Astrocyte of the hippocampus (primary cell): ENCODE measurements around the gene SPDYE2.
A peak's percentile ranks its signal among the peaks of the same experiment; 100 is the strongest.
"Not testable (repeated sequence)": the region's sequence is repeated elsewhere in the genome, so short reads cannot be mapped to it uniquely, and the experiment has no call there.

Experiments used
- DNase-seq: peaks from one replicate; pipeline ENCODE4 v3.0.0; 2011; ENCODE audit warnings: low read depth, low spot score

Gene SPDYE2

DNA sequence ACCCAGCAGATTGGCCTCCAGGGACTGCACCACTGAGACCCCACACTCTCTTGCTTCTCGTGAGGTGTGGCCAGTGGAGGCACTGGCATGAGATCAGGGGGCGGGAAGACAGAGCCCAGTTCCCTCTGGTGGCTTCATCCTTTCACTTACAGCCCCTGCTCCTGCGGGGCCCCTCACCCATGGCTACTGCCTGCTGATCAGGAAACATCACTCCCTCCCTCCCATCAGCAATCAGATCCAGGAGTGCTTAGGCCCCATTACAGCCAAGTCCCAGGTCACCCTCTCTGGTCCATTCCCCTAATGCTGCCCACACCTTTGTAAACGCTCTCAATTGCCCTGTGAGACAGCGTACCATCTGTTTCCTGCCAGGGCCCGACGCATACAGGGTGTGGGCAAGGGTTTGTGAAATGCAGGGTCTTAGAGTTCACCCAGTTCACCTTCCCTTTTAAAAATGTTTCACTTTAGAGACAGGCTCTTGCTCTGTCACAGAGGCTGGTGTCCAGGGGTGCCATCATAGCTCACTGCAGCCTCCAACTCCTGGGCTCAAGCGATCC is 15.9 kb upstream of the SPDYE2 start:
- DNase-seq: not testable (repeated sequence)

DNA sequence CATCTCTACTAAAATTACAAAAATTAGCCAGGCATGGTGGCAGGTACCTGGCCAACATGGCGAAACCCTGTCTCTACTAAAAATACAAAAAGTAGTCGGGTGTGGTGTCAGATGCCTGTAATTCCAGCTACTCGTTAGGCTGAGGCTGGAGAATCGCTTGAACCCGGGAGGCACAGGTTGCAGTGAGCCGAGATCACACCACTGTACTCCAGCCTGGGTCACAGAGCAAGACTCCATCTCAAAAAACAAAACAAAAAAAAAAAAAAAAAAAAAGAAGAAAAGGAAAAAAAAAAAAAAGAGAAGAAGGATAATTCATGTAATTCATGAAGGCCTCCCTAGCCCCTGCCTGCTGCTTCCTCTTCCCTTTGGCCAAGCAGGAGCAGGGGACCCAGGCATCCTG is 10.4 kb upstream of the SPDYE2 start:
- not testable (repeated sequence) for DNase-seq

DNA sequence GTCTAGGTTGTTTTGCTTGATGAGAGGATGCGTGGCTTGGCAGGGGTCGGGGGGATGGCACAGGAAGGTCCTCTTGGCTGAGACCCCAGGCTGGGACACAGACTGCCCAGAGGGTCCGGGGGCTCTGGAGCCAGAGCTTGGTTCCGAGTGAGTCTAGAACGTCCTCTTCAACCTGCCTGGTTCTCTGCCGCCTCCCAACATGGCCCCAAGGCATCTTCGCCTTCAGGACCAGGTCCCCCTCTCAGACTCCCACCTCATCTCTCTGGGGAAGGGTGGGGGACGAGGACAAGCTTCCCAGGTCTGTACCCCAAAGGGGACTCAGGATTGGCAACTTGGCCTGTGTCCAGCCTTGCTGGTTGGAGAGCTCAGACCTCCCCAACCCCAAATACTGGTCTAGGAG is 8.9 kb upstream of the SPDYE2 start:
- DNase-seq: not testable (repeated sequence)

DNA sequence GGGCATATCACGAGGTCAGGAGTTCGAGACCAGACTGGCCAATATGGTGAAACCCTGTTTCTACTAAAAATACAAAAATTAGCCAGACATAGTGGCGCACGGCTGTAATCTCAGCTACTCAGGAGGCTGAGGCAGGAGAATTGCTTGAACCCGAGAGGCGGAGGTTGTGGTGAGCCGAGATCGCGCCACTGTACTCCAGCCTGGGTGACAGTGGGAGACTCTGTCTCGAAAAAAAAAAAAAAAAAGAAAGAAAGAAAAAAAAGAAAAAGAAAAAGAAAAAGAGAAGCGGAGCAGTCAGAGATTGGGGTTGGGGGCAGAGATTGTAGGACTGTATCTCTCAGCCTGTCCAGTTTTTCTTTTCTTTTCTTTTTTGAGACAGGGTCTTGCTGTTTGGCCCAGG is 8.3 kb upstream of the SPDYE2 start:
- DNase-seq: not testable (repeated sequence)

DNA sequence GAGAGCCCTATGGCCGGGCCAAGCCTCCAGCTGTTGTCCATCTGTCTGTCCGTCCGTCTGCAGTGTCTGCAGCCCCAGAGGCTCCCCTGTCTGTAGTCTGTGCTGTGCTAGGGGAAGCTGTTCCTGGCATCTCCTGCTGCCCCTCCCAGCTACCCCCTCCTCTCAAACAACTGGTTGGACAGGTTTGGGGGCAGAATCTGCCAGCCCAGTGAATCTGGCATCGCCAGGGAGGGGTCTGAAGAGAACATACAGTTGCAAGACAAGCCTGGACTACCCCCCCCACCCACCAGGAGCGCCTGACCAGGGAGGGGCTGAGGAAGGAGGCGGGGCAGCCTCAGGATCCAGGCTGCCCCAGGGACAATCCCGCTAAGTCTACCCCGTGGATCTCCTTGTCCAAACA is 7.4 kb upstream of the SPDYE2 start, which contains the start of gene UPK3BL2:
Gene UPK3BL2 (minus strand): TSS at position 101 of the 400 bp plus-strand sequence. CDS start 60 bp downstream, at position 41.
- DNase-seq: not testable (repeated sequence)

DNA sequence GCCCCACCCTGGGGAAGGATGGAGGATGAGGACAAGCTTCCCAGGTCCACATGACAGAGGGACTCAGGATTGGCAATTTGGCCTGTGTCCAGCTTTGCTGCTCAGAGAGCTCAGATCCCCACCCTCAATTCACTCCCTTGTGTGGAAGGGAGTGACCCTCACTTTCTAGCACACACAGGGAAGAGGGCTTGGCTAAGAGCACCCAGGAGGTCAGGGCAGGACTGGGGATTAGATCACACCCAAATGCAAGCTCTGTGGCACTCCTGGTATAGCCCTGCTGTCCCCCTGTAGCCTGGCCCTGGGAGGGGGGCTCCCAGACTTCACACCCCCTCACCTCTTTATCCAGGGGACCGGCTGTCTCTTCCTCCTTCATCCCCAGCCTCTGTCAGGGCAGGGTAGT is 6.7 kb upstream of the SPDYE2 start:
- DNase-seq: not testable (repeated sequence)

DNA sequence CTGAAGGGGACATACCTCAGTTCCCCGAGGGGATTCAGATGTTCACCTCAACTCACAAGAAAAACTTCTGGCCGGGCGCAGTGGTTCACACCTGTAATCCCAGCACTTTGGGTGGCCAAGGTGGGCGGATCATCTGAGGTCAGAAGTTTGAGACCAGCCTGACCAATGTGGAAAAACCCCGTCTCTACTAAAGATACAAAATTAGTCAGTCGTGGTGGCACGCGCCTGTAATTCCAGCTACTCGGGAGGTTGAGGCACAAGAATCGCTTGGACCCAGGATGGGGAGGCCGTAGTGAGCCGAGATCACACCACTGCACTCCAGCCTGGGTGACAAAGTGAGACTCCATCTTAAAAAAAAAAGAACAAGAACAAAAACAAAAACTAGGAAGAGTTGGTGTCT is 5.7 kb upstream of the SPDYE2 start:
- DNase-seq: not testable (repeated sequence)

DNA sequence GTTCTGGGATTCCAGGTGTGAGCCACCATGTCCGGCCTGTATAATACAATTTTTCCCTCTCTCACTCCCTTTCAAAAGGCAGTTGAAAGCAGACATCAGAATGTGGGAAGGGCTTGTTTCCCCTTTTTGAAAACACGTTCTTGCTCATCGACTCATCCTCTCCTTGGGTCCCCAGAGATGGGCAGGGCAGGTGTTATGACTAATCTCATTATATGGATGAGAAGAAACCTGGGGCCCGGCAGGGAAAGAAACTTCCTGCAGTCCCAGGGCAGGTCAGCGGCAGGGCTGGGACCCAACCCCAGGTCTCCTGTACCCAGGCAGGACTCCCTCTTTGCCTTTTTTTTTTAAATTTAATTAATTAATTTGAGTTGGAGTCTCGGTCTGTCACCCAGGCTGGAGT is 4.7 kb upstream of the SPDYE2 start:
- not testable (repeated sequence) for DNase-seq

DNA sequence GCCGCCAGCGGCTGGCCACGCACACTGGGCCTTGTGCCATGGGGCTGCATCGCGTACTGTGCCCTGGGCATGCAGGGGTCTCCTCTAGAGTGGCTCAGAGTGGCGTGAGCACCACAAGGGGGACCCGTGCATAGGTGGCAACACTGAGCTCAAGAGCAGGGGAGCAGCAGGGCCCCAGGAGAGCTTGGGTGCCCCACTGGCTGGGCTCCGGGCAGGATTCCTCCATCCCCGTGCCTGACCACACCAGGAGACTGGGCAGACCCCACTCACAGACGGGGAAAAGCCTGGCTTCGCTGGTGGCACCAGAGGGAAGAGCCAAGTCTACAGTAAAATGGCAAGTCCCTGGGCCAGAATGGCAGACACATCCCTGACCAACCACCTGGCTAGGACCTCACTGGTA is 17.6 kb downstream of the SPDYE2 start:
- DNase-seq: peak; percentile 15

DNA sequence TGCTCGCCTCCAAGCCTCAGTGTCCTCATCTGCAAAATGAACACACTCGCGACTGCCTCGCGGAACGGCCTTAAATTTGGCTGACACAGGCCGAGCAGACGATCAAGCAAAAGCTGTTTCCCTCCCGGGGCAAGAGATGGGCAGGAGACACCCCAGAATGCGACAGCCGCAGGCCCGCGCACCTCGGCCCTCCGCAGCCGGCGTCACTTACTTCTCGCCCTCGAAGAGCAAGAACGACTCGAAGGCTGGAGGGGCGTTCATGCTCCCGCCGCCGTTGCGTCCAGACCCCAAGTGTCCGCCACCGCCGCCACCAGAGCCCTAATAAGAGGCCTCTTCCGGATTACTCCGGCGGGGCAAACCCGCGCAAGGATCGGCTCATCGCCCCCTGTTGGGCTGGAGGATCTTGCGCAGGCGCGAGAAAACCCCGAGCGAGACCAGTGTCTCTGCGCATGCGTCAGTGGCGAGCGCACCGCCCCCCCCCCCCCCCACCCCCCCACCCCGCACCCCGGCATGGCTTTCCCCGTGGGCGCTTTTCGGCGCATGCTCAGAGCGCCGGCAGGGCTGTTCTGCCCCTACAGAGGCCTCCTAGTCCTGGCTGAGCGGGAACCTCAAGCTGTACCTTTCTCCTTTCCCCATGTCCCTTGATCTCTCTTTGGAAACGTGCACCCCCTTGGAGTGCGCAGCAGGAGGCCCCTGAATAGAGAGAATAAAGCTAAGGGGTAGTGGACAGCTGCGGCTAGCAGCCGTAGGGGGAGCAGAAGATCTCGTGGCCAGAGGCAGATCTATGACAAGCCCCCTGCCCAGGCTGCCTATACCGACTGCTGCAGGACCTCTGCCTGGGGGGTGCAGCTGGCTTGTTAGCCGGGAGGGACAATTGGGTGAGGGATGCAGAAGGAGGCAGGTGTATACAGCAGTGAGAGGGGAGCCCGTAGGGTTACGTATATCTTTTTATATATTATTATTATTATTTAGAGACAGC is 21.5 kb downstream of the SPDYE2 start, which contains the start of gene POLR2J3:
Gene POLR2J3 (minus strand): TSS at position 323 of the 979 bp plus-strand sequence. CDS start 62 bp downstream, at position 261.
- DNase-seq: peak; percentile 92

DNA sequence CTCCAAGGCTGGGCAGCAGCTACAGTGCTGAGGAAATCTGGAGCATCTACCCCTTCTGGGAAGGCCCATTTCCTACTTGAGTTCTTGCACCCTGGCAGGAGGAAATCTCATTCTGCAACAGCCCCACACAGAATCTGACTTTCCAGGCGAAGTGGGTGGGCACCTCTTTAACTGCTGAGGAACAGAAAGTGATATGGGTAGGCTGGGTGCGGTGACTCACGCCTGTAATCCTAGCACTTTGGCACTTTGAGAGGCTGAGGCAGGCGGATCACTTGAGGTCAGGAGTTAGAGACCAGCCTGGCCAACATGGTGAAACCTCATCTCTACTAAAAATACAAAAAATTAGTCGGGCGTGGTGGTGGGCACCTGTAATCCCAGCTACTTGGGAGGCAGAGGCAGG is 23.6 kb downstream of the SPDYE2 start:
- DNase-seq: not testable (repeated sequence)

DNA sequence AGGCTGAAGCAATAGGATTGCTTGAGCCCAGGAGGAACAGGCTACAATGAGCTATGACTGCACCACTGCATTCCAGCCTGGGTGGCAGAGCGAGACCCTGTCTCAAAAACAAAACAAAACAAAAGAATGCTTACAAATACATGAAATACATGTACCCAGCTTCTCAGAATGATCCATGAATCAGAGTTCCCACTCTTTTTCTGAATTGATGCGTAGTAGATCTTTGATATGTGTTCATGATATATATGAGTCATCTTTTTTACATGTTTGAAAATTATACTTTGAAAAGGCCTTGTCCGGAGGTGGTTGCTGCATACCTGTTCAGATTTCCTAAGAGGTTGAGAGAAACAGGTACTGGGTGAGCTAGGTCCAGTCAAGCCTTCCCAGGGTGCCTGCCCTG is 25.3 kb downstream of the SPDYE2 start:
- not testable (repeated sequence) for DNase-seq

DNA sequence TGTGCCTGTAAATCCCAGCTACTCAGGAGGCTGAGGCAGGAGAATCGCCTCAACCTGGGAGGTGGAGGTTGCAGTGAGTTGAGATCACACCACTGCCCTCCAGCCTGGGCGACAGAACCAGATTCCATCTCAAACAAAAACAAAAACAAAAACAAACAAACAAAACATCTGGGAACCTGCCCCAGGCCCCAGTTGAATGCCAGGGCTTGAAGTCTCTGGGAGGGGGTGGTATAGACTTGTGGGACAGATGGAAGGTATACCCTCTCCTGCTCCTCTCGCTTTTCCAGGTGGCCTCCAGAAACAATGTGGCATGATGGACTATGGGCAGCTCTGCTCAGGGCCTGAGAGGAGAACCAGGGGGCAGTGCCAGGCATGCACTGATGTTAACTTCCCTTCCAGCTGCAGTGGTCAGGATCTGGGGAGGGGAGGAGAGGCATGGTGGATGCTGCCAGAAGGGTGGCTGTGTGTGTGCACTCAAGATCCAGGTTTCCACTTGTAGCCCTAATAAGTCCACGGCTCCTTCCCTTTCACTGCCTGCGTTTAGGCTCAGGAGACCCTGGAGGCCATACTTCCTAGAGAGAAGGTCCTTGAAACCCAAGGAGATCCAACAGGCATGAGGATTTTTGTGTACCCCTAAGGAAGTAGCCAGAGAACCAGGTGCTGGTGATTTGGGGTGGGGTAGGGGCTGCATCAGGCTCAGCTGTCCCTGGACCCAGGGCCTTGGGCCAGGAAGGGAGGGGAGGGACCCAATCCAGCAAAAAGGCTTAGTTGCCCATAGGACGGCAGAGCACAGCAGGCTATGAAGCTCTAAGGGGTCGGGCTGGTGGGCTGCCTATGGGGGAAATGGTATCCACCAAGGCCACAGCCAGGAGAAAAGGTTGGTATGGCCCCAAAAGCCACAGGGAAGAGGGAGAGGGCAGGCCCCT is 26.6 kb downstream of the SPDYE2 start:
- DNase-seq: not testable (repeated sequence)

DNA sequence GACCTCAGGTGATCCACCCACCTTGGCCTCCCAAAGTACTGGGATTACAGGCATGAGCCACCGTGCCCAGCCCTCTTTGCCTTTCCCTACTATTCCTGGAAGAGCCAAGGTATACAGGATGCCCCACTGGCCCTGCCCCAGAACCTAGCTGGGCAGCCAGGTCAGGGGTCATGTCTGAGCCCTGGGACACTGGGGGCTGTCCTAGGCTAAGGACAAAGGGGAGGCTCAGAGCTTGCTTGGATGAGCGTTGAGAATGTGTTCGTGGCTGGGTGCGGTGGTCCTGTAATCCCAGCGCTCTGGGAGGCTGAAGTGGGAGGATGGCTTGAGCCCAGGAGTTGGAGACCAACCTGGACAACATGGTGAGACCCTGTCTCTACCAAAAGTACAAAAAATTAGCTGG is 27.5 kb downstream of the SPDYE2 start:
- not testable (repeated sequence) for DNase-seq

DNA sequence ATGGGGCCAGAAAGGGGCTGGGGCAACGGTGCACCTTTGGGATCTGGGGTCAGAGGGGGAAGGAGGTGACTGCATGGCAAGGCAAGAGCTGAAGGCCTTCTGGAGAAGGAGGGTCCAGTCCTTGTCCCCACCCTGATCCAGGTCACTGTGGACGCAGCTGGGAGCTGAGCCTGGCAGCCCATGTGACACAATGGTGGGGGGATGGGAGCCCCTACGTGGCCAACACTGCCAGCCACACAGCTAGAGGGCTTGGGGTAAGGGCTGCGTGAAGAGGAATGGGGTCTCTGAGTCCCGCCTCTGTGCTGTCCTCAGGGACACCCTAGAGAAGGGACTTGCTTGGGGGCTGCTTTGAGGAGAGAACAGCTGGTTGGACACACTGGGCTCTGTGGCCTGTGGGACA is 30.7 kb downstream of the SPDYE2 start:
- not testable (repeated sequence) for DNase-seq

DNA sequence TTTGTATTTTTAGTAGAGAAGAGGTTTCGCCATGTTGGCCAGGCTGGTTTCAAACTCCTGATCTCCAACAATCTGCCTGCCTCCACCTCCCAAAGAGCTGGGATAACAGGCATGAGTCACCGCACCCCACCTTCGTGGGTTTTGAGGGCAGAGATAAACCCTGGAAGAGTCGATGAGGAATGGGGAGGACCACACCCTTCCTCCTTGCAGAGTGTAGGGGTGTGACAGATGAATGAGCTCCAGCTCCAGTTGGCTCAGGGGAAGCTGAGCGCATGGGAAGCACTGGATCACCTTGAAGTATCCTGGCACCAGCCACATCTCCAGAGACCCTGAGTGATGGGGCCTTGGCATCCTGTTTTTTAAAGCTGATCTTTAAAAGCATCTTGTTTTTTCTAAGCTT is 32.5 kb downstream of the SPDYE2 start:
- DNase-seq: not testable (repeated sequence)

DNA sequence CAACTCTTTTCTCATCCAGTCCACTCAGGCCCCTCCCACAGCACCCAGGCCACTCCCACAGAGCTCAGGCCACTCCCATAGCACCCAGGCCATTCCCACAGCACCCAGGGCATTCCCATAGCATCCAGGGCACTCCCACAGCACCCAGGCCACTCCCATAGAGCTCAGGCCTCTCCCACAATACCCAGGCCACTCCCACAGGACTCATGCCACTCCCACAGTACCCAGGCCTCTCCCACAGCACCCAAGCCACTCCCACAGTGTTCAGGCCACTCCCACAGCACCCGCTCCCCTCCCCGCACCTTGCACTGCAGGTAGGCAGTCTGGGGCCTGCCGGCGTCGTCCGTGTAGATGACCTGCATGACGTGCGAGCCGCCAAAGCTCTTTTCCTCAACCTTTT is 38.8 kb downstream of the SPDYE2 start:
- DNase-seq: not testable (repeated sequence)

DNA sequence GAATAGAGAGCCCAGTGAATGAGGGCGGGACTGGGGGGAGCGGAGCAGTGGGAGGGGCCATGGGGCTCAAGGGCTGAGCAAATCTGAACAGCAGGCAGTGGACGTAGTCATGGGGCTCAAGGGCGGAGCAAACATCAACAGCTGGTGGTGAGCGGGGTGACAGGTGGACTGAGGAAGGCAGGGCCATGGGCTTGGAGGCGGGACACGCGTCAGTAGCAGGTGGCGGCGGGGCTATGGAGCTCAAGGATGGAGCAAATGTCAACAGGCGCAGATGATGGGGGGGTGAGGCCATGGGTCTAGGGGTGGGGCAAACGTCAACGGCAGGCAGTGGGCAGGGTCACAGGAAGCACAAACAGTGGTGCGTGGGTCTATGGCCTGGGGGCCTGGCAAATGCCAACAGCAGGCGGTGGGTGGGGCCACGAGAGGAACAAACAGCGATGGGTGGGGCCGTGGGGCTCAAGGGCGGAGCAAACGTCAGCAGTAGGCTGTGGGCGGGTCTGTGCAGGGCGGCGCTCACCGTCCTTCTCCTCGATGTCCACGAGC is 41.5 kb downstream of the SPDYE2 start:
- not testable (repeated sequence) for DNase-seq

DNA sequence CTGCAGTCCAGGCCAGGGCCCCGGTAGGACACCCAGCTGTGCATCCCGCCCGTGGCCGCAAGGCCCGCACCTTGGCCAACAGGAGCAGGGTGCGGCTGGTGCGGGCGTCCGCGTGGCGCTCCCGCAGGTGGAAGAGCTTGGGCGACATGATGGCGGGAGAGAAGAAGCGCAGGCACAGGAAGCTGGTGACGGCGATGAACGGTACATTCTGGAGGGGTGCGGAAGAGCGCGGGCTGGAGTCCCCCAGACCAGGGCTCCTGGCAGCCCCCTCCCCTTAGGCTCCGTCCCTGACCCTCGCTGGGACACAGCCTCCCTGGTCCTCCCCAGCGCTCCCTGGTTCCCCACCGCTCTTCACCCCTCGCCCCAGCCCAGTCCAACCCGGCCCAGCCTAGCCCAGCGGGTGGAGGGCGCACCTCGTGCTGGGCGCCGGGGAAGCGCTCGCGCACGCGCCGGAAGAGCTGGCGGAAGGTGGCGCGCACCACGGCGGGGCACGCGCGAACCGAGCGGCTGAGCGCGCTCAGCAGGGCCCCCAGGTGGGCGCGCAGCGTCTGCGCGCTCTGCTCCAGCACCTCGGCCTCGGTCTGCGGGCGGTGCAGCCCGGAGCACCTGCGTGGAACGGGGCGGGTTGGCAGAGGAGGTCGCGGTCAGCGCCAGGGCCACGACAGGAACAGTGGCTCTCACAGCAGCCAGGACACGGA is 42.8 kb downstream of the SPDYE2 start:
- DNase-seq: not testable (repeated sequence)

DNA sequence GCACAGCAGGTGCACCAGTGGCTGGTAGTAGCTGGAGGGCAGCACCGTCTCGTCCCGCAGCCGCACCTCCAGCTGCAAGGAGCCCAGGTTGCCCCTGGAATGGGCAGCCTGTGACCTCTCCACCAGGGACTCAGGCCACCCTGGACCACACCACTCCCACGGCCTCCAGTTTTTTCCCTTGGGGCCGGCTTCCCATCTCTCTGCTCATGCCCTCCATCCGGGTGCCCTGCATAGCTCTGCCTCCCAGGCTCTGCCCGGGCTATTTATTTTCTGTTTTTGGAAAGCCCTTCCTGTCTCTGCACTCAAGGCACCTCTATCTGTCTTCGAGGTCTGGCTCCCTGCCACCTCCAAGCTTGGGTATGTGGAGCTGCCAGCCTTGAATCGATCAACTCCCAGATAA is 45.0 kb downstream of the SPDYE2 start:
- DNase-seq: not testable (repeated sequence)

DNA sequence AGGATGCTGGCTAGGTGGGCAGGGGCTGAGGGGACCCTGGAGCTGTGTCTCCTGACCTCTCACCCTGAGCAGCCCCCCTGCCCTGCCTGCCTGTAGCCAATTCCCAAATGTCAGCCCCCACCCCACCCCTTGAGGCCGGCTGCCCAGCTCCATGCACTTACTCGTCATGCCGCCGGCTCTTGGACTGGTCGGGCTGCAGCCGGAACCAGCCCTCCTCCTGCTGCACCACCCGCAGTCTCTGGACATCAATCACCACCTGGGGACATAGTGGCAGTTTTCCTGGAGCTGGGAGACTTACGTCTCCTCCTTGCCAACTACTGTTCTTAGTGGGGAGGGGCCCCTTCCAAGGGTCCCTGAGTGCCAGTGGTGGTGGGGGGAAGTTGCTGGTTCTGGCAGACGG is 48.7 kb downstream of the SPDYE2 start:
- DNase-seq: not testable (repeated sequence)
